Measurements from ENCODE around the gene SLC39A13.

The SLC39A13 gene

DNA sequence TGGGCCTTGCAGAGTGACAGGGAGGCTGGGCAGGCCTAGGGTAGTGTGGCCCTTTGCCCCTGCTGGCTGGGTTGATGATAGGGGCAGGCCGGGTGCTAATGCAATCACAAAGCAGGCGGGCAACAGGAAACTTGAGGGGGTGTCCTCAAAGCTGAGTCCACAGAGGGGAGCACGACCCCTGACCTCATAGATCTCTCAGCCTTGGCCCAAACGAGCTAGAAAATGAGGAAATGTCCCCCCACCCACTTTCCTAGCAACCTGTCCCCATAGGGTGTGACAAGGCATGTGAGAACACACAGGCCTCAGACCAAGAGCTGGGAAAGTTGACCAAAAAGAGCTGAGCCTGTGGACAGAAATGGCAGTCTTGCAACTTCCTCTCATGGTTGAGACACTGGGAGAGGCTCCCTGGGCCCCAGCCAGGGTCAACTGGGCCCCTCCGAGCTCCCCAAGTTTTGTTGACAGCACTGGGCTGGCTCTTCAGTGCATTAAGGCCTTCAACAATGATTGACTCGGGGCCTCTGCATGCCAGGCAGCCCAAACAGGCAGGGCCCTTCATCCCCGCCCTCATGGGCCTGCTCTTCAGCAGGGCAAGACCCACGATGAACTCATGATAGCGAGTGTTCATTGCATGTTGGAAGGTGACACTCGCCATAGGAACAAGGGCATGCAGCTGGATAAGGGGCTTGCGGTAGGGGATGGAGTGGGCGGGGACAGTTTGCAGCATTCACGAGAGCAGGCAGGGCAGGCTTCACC, 20.3 kb upstream of the SLC39A13 start:
- DNase-seq = no peak

DNA sequence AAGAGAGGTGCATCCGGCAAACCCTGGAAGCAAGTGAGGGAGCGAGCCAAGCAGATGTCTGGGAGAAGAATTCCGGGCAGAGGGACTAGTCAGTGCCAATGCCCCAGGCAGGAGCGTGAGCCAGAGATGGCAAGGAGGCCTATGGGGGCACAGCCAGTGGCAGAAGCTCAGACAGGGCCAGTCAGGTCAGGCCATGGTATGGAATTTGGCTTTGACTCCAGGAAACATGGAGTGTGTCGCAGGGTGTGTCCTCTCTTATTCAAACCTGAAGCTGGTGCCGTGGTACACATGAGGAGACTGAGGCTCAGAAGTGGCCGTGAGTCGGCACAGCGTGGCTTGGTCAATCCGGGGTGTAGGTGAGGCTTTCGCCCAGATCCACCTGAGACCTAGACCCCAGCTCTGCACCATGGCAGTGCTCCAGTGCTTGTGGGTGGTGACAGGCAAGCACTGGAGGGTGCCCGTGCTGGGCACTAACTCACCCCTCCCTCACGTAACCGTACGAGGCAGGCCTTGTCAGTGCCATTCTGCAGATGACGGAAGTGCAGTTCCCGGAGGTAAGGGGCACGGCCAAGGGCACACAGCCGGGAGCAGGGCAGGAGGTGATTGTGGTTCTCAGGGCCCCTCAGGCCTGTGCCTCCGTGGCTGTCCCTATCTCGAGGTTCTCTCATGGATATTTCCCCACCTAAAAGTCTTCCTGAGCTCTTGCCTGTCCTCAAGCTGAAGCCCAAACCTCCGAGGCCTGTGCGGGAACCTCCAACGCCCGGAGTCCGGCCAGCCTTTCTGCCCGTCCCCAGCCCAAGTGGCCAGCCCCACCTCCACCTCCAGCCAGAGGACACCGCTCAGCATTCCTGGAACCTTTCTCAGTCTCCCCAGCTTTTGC, 19.5 kb upstream of the SLC39A13 start:
- DNase-seq = no peak

DNA sequence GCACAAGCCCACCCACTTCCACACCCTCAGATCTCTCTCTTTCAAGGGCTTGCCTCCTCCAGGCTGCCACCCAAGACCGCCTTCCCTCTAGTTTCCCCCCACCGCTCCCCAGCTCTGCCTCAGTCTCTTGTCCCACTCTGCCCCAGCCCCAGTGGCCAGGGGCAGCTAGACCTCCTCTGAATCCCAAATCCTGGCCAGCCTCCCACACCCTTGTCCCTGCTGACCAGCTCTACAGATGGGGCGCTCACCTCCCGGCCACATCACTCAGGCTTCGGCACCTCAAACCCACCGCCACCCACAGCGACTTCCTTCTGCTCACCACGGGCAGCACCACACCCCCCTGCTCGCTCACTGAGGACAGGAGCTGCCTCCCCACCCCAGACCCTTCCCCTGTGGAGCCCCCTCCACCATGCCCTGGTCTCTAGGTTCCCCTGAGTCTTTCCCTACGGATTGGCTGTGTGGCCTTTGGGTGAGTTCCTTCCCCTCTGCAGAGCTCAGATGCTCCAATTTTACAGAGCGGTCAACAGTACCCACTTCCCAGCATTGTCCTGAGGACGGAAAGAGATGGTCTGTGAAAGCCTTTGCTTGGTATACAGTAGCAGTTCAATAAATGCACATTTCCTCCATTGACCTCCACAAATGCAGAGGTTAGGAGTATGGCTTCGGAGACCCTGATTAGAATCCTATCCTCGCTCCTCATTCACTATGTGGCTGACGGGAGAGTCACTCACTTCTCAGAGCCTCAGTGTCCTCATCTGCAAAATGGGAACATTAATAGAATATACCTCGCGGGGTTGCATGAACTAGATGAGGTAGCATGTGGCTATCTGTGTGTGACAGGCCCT, 18.6 kb upstream of the SLC39A13 start:
- no peak for DNase-seq

DNA sequence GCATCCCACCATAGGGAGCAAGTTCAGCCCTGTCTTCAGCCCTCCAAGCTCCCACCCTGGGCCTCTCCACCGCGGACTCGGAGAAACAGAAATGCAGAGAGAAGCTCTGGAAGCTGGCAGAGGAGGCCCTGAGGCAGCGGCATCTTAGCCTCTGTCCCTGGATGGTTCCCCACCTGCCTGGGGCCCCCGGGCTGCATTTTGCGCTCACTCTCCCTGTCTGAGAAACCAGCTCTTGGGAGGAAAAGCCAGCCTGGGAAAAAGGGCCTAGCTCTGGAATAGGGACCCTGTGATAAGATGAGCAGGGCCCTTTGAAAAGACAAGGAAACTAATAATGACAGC, 18.0 kb upstream of the SLC39A13 start:
- no peak for DNase-seq

DNA sequence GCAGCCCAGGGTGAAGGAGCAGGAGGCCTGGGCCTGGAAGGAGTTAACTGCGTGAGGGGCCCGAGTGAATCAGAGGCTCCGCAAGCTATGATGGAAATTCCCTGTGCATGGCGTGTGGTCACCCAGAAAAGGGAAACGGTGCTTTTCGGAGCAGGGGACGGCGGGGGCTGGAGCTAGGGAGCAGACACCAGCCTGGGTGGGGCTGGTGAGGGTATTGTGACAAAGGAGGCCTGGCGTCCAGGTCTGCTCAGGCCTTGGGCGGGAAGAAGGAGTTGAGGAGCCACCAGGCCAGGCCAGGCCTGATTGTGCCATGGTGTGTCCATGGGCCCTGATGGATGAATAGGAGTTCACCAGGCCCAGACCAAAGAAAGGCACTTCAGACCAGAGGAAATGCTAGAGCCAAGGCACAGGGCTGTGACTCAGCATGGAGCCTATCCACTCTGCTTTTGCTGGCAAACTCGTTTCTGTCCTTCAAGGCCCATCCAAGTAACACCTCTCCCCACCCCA, 17.3 kb upstream of the SLC39A13 start:
- no peak for DNase-seq

DNA sequence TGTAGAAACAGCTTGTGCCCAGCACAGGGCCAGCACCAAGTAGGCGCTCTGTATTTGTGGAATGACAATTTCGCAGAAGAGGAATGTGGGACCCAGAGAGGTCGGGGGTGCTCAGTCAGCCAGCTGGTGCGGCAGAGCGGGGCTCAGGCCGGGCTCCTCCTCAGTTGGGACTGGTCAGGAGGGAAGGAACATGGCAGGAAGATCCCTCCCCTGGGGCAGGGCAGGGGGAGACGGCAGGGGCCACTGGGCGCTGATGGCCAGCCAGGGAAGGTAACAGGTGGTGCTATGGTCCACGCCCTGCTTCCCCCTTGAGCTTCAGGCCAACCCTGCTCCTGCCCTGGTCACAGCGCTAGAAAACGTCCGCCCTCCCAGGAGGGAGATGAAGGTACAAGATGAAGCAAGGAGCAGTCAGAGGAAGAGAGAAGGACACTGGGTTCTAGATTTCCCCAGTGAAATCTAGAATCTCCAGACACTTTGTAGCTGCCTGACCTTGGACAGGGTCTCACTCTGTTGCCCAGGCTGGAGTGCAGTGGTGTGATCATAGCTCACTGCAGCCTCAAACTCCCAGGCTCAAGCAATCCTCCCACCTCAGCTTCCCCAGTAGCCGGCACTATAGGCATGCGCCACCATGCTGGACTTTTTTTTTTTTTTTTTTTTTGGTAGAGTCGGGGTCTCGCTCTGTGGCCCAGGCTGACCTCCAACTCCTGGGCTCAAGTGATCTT, 16.5 kb upstream of the SLC39A13 start:
- no peak for DNase-seq

DNA sequence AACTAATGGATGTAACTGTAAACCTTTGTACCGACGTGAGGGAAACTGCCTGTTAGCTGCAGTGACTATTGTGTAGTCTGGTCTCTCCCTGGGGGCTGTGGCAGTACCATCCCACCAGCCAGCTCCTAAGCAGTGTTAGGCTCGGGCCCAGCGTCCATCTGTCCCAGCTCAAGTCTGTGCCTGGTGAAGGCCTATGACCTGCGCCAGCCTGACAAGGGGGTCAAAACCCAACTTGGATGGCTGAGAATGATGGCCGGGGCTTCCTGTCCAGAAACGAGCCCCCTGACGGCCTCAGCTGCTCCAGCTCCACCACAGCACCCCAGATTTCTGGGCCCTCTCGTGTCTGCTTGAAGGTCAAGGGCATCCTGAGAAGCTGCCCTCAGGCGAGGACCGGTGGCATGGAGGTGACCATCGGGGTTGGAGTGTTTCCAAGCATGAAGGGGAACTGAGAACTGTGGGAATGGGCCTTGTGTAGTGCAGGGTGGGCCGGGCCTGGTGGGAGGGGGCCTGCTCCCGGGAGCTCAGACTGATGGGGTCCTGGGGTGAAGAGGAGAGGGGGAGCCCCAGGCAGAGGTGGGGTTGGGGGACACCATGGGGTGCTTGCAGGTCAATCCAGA, 15.7 kb upstream of the SLC39A13 start:
- DNase-seq = no peak

DNA sequence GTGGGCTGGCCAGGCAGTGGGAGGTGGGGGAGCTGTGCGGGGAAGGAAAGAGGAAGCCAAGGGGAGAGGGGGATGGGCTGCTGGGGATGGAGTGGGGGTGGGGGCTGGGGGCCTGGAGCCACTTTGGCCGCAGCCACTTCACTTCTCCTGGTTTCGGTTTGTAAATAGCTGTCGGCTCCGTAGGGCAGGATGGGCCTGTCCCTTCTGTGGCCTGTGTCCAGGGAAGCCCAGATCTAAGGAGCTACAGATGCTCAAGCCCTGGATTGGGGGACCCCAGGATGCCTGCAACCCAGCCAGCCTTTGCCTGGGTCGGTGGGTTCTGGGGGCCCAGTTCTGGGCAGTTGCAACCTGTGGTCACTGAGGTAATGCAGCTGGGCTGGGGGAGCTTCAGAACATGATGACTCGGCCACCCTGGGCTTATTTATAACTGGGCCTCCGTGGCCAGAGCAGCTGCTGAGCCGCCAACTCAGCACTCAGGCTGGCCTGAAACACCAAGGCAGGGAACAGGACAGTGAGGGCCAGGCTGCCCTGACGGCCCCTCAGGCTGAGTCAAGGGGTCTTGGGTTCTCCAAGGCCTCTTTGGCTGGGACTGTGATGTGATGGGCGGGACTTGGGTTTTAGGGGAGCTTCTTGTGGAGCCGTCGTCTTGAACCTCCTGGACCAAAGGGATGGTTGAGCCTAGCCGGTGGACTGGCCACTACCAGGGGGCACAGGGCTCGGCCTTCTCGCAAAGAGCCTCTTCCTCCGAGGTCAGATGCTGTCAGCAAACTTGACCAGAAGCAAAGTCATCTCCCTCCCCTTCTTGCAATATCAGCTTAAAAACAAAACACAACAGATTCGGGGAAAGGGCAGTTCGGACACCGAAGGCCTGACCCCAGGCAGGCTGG, 15.0 kb upstream of the SLC39A13 start:
- DNase-seq = no peak

DNA sequence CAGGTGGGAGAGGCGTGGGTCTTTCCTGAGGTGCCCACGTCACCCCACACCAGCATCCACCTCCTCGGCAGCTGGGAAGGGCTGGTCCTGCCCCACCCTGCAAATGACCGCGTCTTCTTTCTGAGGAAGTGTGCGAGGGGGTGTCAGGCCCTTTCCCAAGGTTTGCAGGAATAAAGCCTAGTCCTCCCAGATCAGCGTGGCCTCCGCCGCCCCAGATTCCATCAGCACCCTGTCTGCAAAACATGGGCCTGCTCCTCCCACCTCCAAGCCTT, 14.4 kb upstream of the SLC39A13 start:
- DNase-seq = no peak

DNA sequence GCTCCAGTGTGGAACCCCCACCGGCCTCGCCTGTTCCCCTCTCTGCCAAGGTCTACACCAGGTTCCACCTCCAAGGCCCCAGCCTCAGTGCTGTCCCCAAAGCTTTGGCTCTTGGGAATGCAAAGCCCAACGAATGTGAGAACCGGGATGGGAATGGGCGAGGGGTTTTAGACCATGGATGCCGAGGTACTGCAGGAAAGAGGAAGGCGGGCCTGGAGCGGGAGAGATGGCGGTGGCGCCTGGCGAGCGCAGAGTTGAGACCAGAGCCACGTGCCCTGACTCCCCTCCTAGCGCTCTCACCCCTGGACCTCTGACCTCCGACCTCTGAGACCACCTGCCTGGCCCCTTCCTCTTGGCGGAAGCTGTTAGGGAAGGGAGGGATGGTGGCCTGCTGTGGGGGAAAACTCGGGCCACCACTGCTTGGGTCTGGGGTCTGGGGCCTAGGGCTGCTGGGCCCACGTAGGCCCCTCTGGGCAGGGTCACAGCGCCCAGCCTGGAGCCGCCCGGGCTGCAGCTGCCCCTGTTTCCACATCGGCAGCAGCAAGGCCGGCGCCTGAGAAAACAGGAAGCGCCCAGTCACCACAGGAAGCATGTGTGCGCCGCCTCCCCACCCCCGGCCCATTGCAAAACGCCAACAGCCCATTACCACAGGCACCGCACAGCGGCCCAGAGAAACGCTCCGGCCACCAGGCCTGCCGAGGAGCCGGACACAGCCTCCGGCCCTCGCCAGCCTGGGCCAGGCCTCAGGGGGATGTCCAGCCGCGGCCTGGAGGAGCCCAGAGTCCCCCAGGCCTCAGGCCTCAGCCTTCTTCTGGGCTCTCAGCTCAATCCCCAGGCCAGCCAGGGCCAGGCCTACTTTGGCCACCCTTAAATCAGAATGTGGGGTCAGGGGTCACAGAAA, 13.8 kb upstream of the SLC39A13 start:
- DNase-seq = no peak

DNA sequence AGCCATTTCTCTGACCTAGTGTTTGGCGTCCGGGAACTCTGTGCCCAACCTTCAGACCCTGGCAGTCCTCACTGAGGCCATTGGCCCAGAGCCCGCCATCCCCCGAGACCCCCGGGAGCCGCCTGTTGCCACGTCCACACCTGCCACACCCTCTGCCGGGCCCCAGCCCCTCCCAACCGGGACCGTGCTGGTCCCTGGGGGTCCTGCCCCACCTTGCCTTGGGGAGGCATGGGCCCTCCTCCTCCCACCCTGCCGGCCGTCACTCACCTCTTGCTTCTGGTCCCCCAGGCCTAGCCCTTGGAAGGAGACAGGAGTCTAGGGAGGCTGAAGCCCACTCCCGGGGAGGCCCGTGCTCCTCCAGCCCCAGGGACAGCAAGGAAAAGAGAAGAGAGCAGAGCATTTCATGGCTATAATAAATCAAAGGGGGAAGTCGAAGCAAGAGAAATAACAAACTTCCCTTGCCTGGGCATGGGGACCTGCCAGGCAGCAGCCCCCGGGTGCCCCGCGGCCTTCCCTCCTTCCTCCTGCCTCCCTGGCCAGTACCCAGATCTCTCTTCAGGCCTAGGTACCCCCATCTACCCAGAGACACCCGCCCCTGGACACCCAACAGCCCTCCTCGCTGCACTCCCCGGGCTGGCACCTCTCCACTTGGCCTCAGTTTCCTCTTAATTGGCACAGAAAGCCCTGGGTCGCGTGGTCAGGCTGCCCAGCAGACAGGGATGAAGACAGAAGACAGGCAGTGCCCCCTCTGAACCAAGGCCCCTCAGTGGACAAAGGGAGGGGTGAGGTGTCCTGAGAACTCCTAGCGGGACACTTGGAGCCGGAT, 13.0 kb upstream of the SLC39A13 start:
- no peak for DNase-seq

DNA sequence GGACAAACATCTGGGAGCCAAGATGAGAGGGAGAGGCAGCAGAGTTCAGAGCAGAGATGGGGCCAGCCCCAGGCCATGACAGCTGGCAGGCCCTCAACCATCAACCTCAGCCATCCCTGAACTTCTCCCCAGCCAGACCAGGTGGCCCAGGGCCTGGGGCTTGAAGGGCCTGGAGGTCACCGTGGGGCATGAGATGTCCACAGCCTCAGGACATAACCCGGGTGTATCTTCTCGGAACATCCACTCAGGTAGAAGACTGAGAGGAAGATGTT, 12.4 kb upstream of the SLC39A13 start:
- DNase-seq = no peak

DNA sequence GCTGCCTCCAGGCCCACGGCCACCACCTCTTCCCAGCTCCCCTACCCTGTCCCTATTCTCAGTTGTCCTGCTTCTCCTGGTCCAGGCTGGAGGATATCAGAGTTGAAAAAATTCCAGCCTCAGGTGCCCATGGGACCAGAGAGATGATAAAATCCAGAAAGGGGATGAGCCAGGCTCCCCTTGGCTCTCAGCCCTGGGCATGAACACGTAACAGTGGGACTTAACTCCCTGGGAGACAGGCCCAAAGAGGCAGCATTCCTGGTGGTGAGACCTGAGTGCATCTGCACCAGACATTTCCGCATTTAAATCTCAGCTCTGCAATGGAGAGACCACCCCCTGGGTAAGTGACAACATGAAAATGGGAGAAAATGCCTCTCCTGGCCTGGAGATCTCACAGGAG, 10.4 kb upstream of the SLC39A13 start:
- DNase-seq = no peak

DNA sequence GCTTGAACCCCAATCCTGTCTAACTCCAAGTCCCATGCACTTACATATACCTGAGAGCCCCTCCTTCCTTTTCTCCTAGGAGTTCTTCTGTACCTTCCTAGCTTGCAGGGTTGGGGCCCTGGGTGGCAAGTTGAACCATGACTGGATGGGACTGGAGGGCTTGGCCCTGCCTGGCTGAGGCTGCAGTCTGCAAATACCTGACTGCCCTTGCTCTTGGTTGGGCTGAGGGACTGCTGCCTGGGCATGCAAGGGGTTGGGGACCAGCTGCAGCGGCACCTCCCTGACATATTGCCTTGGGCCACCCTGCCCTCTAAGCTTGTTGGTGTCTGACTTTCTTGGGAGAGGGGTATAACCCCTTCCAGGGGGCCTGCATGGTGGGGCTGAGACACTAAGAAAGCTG, 9.8 kb upstream of the SLC39A13 start:
- DNase-seq = no peak

DNA sequence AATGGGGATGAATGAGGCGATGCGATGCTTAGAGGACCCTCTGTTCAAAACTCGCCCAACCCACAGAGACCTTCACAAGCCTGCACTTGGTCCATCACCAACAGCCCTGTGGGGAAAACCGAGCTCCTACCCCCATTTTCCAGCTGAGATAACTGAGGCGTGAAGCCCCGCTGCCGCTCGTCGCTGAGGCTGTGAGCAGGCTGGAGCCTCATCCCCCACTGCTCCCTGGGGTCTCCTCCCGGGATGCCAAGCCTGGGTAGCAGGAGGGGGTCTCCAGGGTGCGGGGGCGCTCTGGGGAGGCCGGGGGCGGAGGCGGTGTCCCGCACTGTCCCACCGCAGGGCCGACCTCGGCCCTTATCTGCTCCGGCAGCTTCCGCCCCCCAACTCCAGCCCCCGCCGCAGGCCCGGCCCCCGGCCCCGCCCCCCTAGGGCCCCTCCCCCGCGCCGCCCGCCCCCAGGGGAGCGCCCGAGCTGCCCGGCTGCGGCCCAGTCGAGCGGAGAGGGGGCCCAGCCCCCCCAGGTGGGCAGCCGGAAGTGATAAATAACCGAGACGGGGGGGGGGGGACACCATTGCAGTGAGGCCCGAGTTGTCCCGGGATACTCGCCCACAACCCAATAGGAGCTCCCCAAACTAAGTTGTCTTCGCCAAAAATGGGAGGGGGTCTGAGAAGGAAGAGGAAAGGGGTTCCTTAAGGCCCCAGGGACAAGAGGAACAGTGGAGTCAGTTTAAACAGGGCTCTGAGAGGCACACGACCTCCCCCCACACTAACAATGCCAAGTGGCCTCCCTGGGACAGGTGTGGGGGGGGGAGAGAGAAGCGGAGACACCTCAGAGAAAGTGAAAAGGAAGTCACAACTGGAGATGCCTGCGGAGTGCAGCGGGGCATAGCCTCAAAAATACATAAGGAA, 8.3 kb upstream of the SLC39A13 start:
- no peak for DNase-seq

DNA sequence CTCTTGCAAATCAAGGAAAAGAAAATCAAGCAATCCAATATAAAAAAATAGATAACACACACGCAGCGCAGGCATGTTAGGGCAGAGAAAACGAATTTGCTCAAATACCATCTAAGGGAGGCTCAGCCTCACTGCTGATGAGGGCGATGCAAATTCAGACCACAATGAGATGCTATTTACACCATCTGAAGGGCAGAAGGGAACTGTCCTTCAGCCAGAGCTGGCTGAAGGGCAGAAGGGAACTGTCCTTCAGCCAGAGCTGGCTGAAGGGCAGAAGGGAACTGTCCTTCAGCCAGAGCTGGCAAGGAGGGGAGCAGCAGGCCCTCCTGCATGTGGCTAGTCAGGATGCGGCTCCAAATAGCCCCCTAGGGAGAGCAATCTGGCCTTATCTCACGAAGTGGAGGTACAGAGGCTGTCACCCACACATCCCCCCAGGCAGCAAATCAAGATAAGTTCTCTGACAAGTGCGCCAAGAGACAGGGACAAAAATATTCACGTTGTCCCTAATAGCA, 7.6 kb upstream of the SLC39A13 start:
- no peak for DNase-seq

DNA sequence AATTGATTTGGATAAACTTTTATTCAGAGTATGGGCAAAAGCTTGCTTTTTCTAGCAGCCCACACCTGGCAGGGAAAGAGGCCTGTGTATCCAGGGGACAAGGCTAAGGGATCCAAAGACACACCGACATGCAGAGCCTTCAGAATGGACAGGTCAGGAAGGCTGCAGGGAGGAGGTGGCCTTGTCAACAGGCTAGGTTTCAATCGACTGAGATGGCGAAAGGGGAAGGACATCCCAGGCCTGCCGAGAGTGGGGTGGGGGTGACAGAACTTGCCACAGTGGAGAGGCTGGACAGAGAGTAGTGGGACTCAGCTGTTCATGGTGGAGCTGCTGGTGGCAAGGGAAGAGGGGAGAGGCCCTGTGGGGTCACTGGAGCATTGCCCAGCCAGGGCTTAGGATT, 5.3 kb upstream of the SLC39A13 start:
- no peak for DNase-seq

DNA sequence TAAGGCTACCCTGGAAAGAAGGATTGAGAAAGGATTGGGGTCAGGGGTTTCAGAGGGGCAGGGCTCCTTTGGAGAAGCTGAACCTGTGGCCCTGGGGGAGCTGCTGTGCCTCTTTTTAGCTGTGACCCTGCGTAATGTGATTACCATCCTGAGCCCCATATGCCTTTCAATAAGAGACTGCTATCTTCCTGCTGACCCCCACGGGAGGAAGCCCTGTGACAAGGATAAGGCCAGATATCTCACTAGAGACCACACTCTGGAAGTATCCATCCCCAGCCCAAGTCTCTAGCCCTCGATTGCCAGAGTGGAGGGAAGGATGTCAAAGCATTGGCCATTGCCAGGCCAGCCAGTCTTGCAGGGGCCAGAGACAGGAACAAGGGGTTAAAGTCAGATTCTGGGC, 4.8 kb upstream of the SLC39A13 start:
- DNase-seq = no peak
